MCF 10A (cell line): ENCODE data around the gene UBE2I. TPM values are rescaled to one million over a fixed set of nuclear protein-coding genes. Genes with fewer than 3 reads are reported as not detected.

Source experiments
- BruUV-seq: library from RNA; stranded (reverse); fragments of 400-500 nt; replicated peaks from 2 replicates; lab custom pipeline; 2021; lab: Mats Ljungman, UMichigan
- CTCF ChIA-PET: fragments of 300-600 bp; sonication (Branson Sonifier 250); formaldehyde crosslinking; extraction: SDS; loops from one replicate; lab custom pipeline; 2021; ENCODE audit warnings: antibody characterized with exemption, inconsistent platforms; lab: Yijun Ruan, JAX
- POLR2A ChIA-PET: fragments of 300-600, 350-650 bp; sonication (Branson Sonifier 250); formaldehyde crosslinking; extraction: SDS; loops from one replicate; lab custom pipeline; 2020; ENCODE audit warnings: antibody characterized with exemption, inconsistent platforms; lab: Yijun Ruan, JAX
- DNase-seq: peaks from one replicate; pipeline ENCODE4 v3.0.0-alpha.2; 2018; ENCODE audit not compliant: unreplicated experiment
- H3K27ac Mint-ChIP-seq: one replicate; pipeline ENCODE4 v1.8.0; 2022; ENCODE audit warnings: mild to moderate bottlenecking, low read depth, mixed read lengths; ENCODE audit not compliant: unreplicated experiment
- H3K27me3 Mint-ChIP-seq: one replicate; pipeline ENCODE4 v1.8.0; 2022; ENCODE audit warnings: mixed read lengths; ENCODE audit not compliant: insufficient read depth, unreplicated experiment
- H3K36me3 Mint-ChIP-seq: one replicate; pipeline ENCODE4 v1.8.0; 2022; ENCODE audit warnings: mild to moderate bottlenecking, moderate library complexity, mixed read lengths; ENCODE audit not compliant: insufficient read depth, unreplicated experiment
- H3K4me1 Mint-ChIP-seq: one replicate; pipeline ENCODE4 v1.8.0; 2022; ENCODE audit warnings: mixed read lengths; ENCODE audit not compliant: insufficient read depth, unreplicated experiment
- H3K4me3 Mint-ChIP-seq: one replicate; pipeline ENCODE4 v1.8.0; 2022; ENCODE audit warnings: mild to moderate bottlenecking, moderate library complexity, mixed read lengths; ENCODE audit not compliant: unreplicated experiment
- H3K9me3 Mint-ChIP-seq: one replicate; pipeline ENCODE4 v1.8.0; 2022; ENCODE audit warnings: mixed read lengths; ENCODE audit not compliant: unreplicated experiment
- CTCF ChIP-seq: fragments of 200-600 bp; IDR thresholded peaks from one replicate; pipeline ENCODE4 v1.8.0; 2022; ENCODE audit warnings: antibody characterized with exemption, mild to moderate bottlenecking; ENCODE audit not compliant: unreplicated experiment
- intact Hi-C: fragments of 100-400 bp; cut with micrococcal nuclease; formaldehyde crosslinking; loops from 2 replicates; pipeline ENCODE4 v1.14.1; 2022
- total RNA-seq: library from RNA; stranded (reverse); gene quantifications from 2 replicates; pipeline ENCODE4 v1.2.3, GENCODE V29; 2022

The UBE2I gene
- total RNA-seq, 1 experiment from 2014 or later = 163 TPM

- H3K27ac Mint-ChIP-seq = no peak overlapping the region
- H3K4me1 Mint-ChIP-seq = no peaks in the 10 kb centered on the region
- DNase-seq = no peak
- ChIA-PET CTCF (no interaction called here), POLR2A (no interaction called here)
- TF ChIP-seq CTCF = no peak
- no TSS peak for BruUV-seq
- H3K36me3 Mint-ChIP-seq = no peaks in the 10 kb centered on the region
- intact Hi-C loops = no loop called here
- no peaks in the 10 kb centered on the region for H3K9me3 Mint-ChIP-seq
- H3K4me3 Mint-ChIP-seq = no peak overlapping the region
- no peaks in the 10 kb centered on the region for H3K27me3 Mint-ChIP-seq
These were observed 22.8 kb upstream of the UBE2I start for GRCh38 chr16:1286513-1287094.

GRCh38 chr16:1287982-1288670, 21.3 kb upstream of the UBE2I start:
- Mint-ChIP-seq H3K4me1 (no peaks in the 10 kb centered on the region), H3K27ac (no peak overlapping the region), H3K4me3 (no peak overlapping the region), H3K9me3 (no peaks in the 10 kb centered on the region), H3K27me3 (no peaks in the 10 kb centered on the region), H3K36me3 (no peaks in the 10 kb centered on the region)
- TF ChIP-seq CTCF = no peak
- POLR2A ChIA-PET = no interaction called here
- CTCF ChIA-PET = no interaction called here
- no peak for DNase-seq
- intact Hi-C loops = no loop called here
- no TSS peak for BruUV-seq

GRCh38 chr16:1288813-1289476, 20.5 kb upstream of the UBE2I start:
- no peak for DNase-seq
- ChIA-PET POLR2A (interaction anchor here (0.6 kb wide), 1 partner anchor 11 kb away, joined by 3 read pairs; no protein-coding TSS in a partner anchor), CTCF (no interaction called here)
- Mint-ChIP-seq H3K9me3 (no peaks in the 10 kb centered on the region), H3K27ac (no peak overlapping the region), H3K36me3 (no peaks in the 10 kb centered on the region), H3K27me3 (no peaks in the 10 kb centered on the region), H3K4me3 (no peak overlapping the region), H3K4me1 (no peaks in the 10 kb centered on the region)
- no TSS peak for BruUV-seq
- intact Hi-C loops = no loop called here
- no peak for TF ChIP-seq CTCF

GRCh38 chr16:1289477-1289866, 20.0 kb upstream of the UBE2I start:
- Mint-ChIP-seq H3K4me3 (no peak overlapping the region), H3K27ac (no peak overlapping the region), H3K4me1 (no peaks in the 10 kb centered on the region), H3K27me3 (no peaks in the 10 kb centered on the region), H3K9me3 (no peaks in the 10 kb centered on the region), H3K36me3 (no peaks in the 10 kb centered on the region)
- BruUV-seq = no TSS peak
- TF ChIP-seq CTCF = no peak
- intact Hi-C loops = no loop called here
- DNase-seq = no peak
- ChIA-PET CTCF (no interaction called here), POLR2A (interaction anchor here (0.6 kb wide), 2 partner anchors 12 to 34 kb away, joined by 3 to 4 read pairs; no protein-coding TSS in a partner anchor)
